OCI-LY7 (cell line): Measurements from ENCODE around the gene IKBKE.

Experiments used
- CTCF ChIP-seq: fragments of 200-600 bp; sonication (generic); conservative IDR thresholded peaks from 2 replicates; pipeline ENCODE4 v1.5.1; 2014; ENCODE audit warnings: mild to moderate bottlenecking, antibody characterized with exemption, low read length, moderate library complexity, mixed read lengths
- EZH2phosphoT487 ChIP-seq: fragments of 200-600 bp; sonication (generic); IDR thresholded peaks from 2 replicates; pipeline ENCODE4 v1.6.1; 2018; ENCODE audit warnings: low read depth, borderline replicate concordance, mild to moderate bottlenecking, mixed run types, antibody characterized with exemption, low read length, moderate library complexity, mixed read lengths

GRCh38 chr1:206450281-206450680 is 20.0 kb upstream of the IKBKE start:
- TF ChIP-seq CTCF (no peak), EZH2phosphoT487 (no peak)
